Hepatocyte (in vitro differentiated cells): ENCODE measurements around the gene MYL11. TPM values are rescaled to one million over a fixed set of nuclear protein-coding genes. Genes with fewer than 3 reads are reported as not detected.

ENCODE experiments used
- DNase-seq: peaks from one replicate; pipeline ENCODE4 v3.0.0-alpha.2; 2016; ENCODE audit warnings: low spot score
- H2AFZ ChIP-seq: fragments of 200-600 bp; sonication (generic); 2 replicates; pipeline ENCODE4 v1.6.0; 2016; ENCODE audit warnings: antibody characterized with exemption, mild to moderate bottlenecking
- H3K27ac ChIP-seq: fragments of 200-600 bp; sonication (generic); 2 replicates; pipeline ENCODE4 v1.5.1; 2016; ENCODE audit warnings: mild to moderate bottlenecking
- H3K27me3 ChIP-seq: fragments of 200-600 bp; sonication (generic); 2 replicates; pipeline ENCODE4 v1.6.1; 2016
- H3K36me3 ChIP-seq: fragments of 200-600 bp; sonication (generic); replicated peaks from 2 replicates; pipeline ENCODE4 v1.5.1; 2016; ENCODE audit warnings: low read depth; ENCODE audit not compliant: insufficient read depth
- H3K4me1 ChIP-seq: fragments of 200-600 bp; sonication (generic); 2 replicates; pipeline ENCODE4 v1.5.1; 2016; ENCODE audit warnings: mild to moderate bottlenecking, moderate library complexity; ENCODE audit not compliant: insufficient read depth
- H3K4me2 ChIP-seq: fragments of 200-600 bp; sonication (generic); 2 replicates; pipeline ENCODE4 v1.6.0; 2016
- H3K4me3 ChIP-seq: fragments of 200-600 bp; sonication (generic); 2 replicates; pipeline ENCODE4 v1.5.1; 2016; ENCODE audit warnings: mild to moderate bottlenecking
- H3K79me2 ChIP-seq: fragments of 200-600 bp; sonication (generic); 2 replicates; pipeline ENCODE4 v1.6.0; 2017; ENCODE audit warnings: mild to moderate bottlenecking
- H3K9me2 ChIP-seq: fragments of 200-600 bp; sonication (generic); replicated peaks from 2 replicates; pipeline ENCODE4 v1.6.0; 2017; ENCODE audit warnings: mild to moderate bottlenecking; ENCODE audit not compliant: insufficient read depth
- H3K9me3 ChIP-seq: fragments of 200-600 bp; sonication (generic); 2 replicates; pipeline ENCODE4 v1.5.1; 2016; ENCODE audit warnings: low read depth, mild to moderate bottlenecking
- H4K20me1 ChIP-seq: fragments of 200-600 bp; sonication (generic); 2 replicates; pipeline ENCODE4 v1.6.0; 2016; ENCODE audit warnings: mild to moderate bottlenecking; ENCODE audit not compliant: insufficient read depth, poor library complexity, severe bottlenecking
- CTCF ChIP-seq: fragments of 200-600 bp; sonication (generic); IDR thresholded peaks from 2 replicates; pipeline ENCODE4 v1.5.1; 2016; ENCODE audit warnings: antibody characterized with exemption, mild to moderate bottlenecking; ENCODE audit not compliant: poor library complexity
- EZH2 ChIP-seq: fragments of 200-600 bp; sonication (generic); IDR thresholded peaks from 2 replicates; pipeline ENCODE4 v1.6.1; 2016; ENCODE audit warnings: antibody characterized with exemption, mild to moderate bottlenecking, borderline replicate concordance
- EZH2phosphoT487 ChIP-seq: fragments of 200-600 bp; sonication (generic); IDR thresholded peaks from one replicate; pipeline ENCODE4 v1.6.1; 2018; ENCODE audit warnings: antibody characterized with exemption, mild to moderate bottlenecking, low read depth, moderate library complexity; ENCODE audit not compliant: unreplicated experiment, severe bottlenecking
- WGBS: methylation state at CpG from one replicate; pipeline ENCODE4 v1.1.6; 2016; ENCODE audit warnings: low lambda C conversion rate; ENCODE audit errors: missing lambda C conversion rate; 5-methylcytosine and 5-hydroxymethylcytosine counted together
- polyA plus RNA-seq: library from polyadenylated mRNA; unstranded; fragments of >200 nt; fragmentation: Nextera tagmentation; extraction: Ambion mirVana; gene quantifications from 2 replicates; pipeline ENCODE4 v1.2.1, GENCODE V29; 2016
- total RNA-seq: library from RNA; depleted of rRNA; stranded (reverse); fragments of >200 nt; gene quantifications from 2 replicates; pipeline ENCODE4 v1.2.3, GENCODE V29; 2014

Gene MYL11
- total and polyA plus RNA-seq, 2 experiments from 2014 or later, result 2.2 to 4.0 TPM

GRCh38 chr16:30357085-30357714, 17.4 kb upstream of the MYL11 start:
- Histone ChIP-seq H3K27ac (peak overlapping the region; percentile 23), H3K9me2 (no peaks in the 10 kb centered on the region), H2AFZ (no peak overlapping the region), H3K9me3 (no peaks in the 10 kb centered on the region), H3K79me2 (peaks cover 40% of the 10 kb centered on the region), H3K36me3 (no peaks in the 10 kb centered on the region), H4K20me1 (no peaks in the 10 kb centered on the region), H3K4me2 (no peak overlapping the region), H3K4me1 (peaks cover 13% of the 10 kb centered on the region), H3K4me3 (no peak overlapping the region), H3K27me3 (no peaks in the 10 kb centered on the region)
- WGBS, result 82% methylated on average over 5 of the region's 5 CpGs
- peak; percentile 6 for DNase-seq
- TF ChIP-seq EZH2 (no peak), CTCF (no peak), EZH2phosphoT487 (no peak)

- no peak for TF ChIP-seq EZH2
- no peak for TF ChIP-seq CTCF
- no peak for TF ChIP-seq EZH2phosphoT487
- H3K79me2 ChIP-seq, result peaks cover 44% of the 10 kb centered on the region
- 93% methylated on average over 27 of the region's 37 CpGs for WGBS
These were observed 16.7 kb upstream of the MYL11 start for GRCh38 chr16:30357715-30358576.

GRCh38 chr16:30358577-30358936, 16.0 kb upstream of the MYL11 start:
- DNase-seq, result no peak
- WGBS, result 97% methylated on average over 9 of the region's 9 CpGs
- Histone ChIP-seq H3K9me2 (no peaks in the 10 kb centered on the region), H4K20me1 (peaks cover 3% of the 10 kb centered on the region), H2AFZ (no peak overlapping the region), H3K4me3 (no peak overlapping the region), H3K4me2 (no peak overlapping the region), H3K79me2 (peaks cover 45% of the 10 kb centered on the region), H3K27me3 (no peaks in the 10 kb centered on the region), H3K9me3 (no peaks in the 10 kb centered on the region), H3K36me3 (no peaks in the 10 kb centered on the region), H3K4me1 (peaks cover 13% of the 10 kb centered on the region), H3K27ac (no peak overlapping the region)
- TF ChIP-seq EZH2 (no peak), CTCF (no peak), EZH2phosphoT487 (no peak)

More at GRCh38 chr16:30357715-30358576, 16.7 kb upstream of the MYL11 start:
- Histone ChIP-seq H3K4me3 (no peak overlapping the region), H3K4me2 (no peak overlapping the region), H3K27ac (no peak overlapping the region), H3K27me3 (no peaks in the 10 kb centered on the region), H3K36me3 (no peaks in the 10 kb centered on the region), H3K4me1 (peaks cover 13% of the 10 kb centered on the region), H2AFZ (no peak overlapping the region), H3K9me3 (no peaks in the 10 kb centered on the region), H3K9me2 (no peaks in the 10 kb centered on the region), H4K20me1 (peaks cover under 1% of the 10 kb centered on the region)
- no peak for DNase-seq
